Daoy (cell line): ENCODE measurements around the gene RGP1. TPM values are rescaled to one million over a fixed set of nuclear protein-coding genes. Genes with fewer than 3 reads are reported as not detected.

Experiments
- DNase-seq: peaks from one replicate; pipeline ENCODE4 v3.0.0-alpha.2; 2015; ENCODE audit warnings: low read depth
- total RNA-seq: library from RNA; depleted of rRNA; stranded (reverse); fragments of >200 nt; shearing (Covaris generic); gene quantifications from 2 replicates; pipeline ENCODE4 v1.2.3, GENCODE V29; 2014

Gene RGP1
- total RNA-seq, 1 experiment from 2014 or later: 16.3 TPM

- DNase-seq: no peak
Measured at GRCh38 chr9:35743880-35744518, 5.1 kb upstream of the RGP1 start.

GRCh38 chr9:35745569-35745968, 3.5 kb upstream of the RGP1 start:
- DNase-seq: no peak

- DNase-seq: no peak
Measured at GRCh38 chr9:35746583-35746982, 2.5 kb upstream of the RGP1 start.

GRCh38 chr9:35748242-35748857, 737 bp upstream of the RGP1 start:
- no peak for DNase-seq

- DNase-seq: peak; percentile 35
Measured at GRCh38 chr9:35749515-35750255, 598 bp downstream of the RGP1 start.

GRCh38 chr9:35750256-35750531, 1.1 kb downstream of the RGP1 start:
- DNase-seq: no peak

- no peak for DNase-seq
Measured at GRCh38 chr9:35753466-35753865, 4.4 kb downstream of the RGP1 start.

- DNase-seq: no peak
Measured at GRCh38 chr9:35754264-35754663, 5.2 kb downstream of the RGP1 start, which contains the start of gene MSMP. MSMP (minus strand) TSS chr9:35754276; CDS start chr9:35754129, 147 bp downstream.

- no peak for DNase-seq
Measured at GRCh38 chr9:35755071-35755470, 6.0 kb downstream of the RGP1 start.

GRCh38 chr9:35756275-35757225, 7.5 kb downstream of the RGP1 start:
- DNase-seq: peak; percentile 78

- DNase-seq: peak; percentile 81
Measured at GRCh38 chr9:35757226-35757891, 8.3 kb downstream of the RGP1 start.

- no peak for DNase-seq
Measured at GRCh38 chr9:35757892-35758275, 8.8 kb downstream of the RGP1 start.

GRCh38 chr9:35758475-35759050, 9.5 kb downstream of the RGP1 start:
- DNase-seq: no peak

- no peak for DNase-seq
Measured at GRCh38 chr9:35759795-35760194, 10.7 kb downstream of the RGP1 start.

- peak; percentile 86 for DNase-seq
Measured at GRCh38 chr9:35760651-35761050, 11.6 kb downstream of the RGP1 start.

- DNase-seq: no peak
Measured at GRCh38 chr9:35763181-35763580, 14.1 kb downstream of the RGP1 start.

- no peak for DNase-seq
Measured at GRCh38 chr9:35763803-35764202, 14.7 kb downstream of the RGP1 start.

- no peak for DNase-seq
Measured at GRCh38 chr9:35766997-35767396, 17.9 kb downstream of the RGP1 start.

- DNase-seq: no peak
Measured at GRCh38 chr9:35767458-35767857, 18.4 kb downstream of the RGP1 start.

GRCh38 chr9:35769763-35770162, 20.7 kb downstream of the RGP1 start:
- no peak for DNase-seq

GRCh38 chr9:35771075-35771433, 22.0 kb downstream of the RGP1 start:
- no peak for DNase-seq
